UCSD-AML1 (cell line): ENCODE measurements around the gene STIL.
A peak's percentile ranks its signal among the peaks of the same experiment; 100 is the strongest.
"Not testable (repeated sequence)": the region's sequence is repeated elsewhere in the genome, so short reads cannot be mapped to it uniquely, and the experiment has no call there.

ENCODE experiments used
- DNase-seq: peaks from one replicate; lab custom pipeline; 2025; ENCODE audit not compliant: unreplicated experiment; lab: John Stamatoyannopoulos, UW

Gene STIL

GRCh38 chr1:47323599-47324031 is 9.7 kb upstream of the STIL start:
- DNase-seq = no peak

GRCh38 chr1:47319968-47320367 is 6.0 kb upstream of the STIL start:
- DNase-seq = not testable (repeated sequence)

GRCh38 chr1:47317841-47318240 is 3.9 kb upstream of the STIL start:
- no peak for DNase-seq

GRCh38 chr1:47309427-47309826 is 4.5 kb downstream of the STIL start:
- no peak for DNase-seq

- DNase-seq = no peak
These were observed 11.5 kb downstream of the STIL start for GRCh38 chr1:47302472-47302871.

- no peak for DNase-seq
These were observed 15.8 kb downstream of the STIL start for GRCh38 chr1:47298025-47298699.

GRCh38 chr1:47295579-47295978 is 18.4 kb downstream of the STIL start:
- DNase-seq = no peak

- DNase-seq = not testable (repeated sequence)
These were observed 19.1 kb downstream of the STIL start for GRCh38 chr1:47294863-47295262.

- not testable (repeated sequence) for DNase-seq
These were observed 25.8 kb downstream of the STIL start for GRCh38 chr1:47288116-47288515.

GRCh38 chr1:47280142-47280541 is 33.8 kb downstream of the STIL start:
- no peak for DNase-seq

GRCh38 chr1:47276850-47277249 is 37.1 kb downstream of the STIL start:
- DNase-seq = no peak

- DNase-seq = not testable (repeated sequence)
These were observed 38.1 kb downstream of the STIL start for GRCh38 chr1:47275811-47276210.

- not testable (repeated sequence) for DNase-seq
These were observed 48.4 kb downstream of the STIL start for GRCh38 chr1:47265529-47265928.

GRCh38 chr1:47262787-47263413 is 51.0 kb downstream of the STIL start:
- peak; percentile 31 for DNase-seq

GRCh38 chr1:47257224-47257623 is 56.7 kb downstream of the STIL start:
- no peak for DNase-seq

GRCh38 chr1:47252795-47253194 is 61.2 kb downstream of the STIL start:
- no peak for DNase-seq

- DNase-seq = no peak
These were observed 61.6 kb downstream of the STIL start for GRCh38 chr1:47252369-47252768.

- DNase-seq = no peak
These were observed 64.2 kb downstream of the STIL start for GRCh38 chr1:47249755-47250154.

- DNase-seq = no peak
These were observed 69.5 kb downstream of the STIL start for GRCh38 chr1:47244339-47244862.

GRCh38 chr1:47243910-47244309 is 70.0 kb downstream of the STIL start:
- peak; percentile 35 for DNase-seq

GRCh38 chr1:47241114-47242113 is 72.5 kb downstream of the STIL start:
- DNase-seq = peak; percentile 77
